HepG2 (cell line): ENCODE results near the gene ZC3H4. TPM values are rescaled to one million over a fixed set of nuclear protein-coding genes. Genes with fewer than 3 reads are reported as not detected.

Experiments used
- ATF7-NPFF ChIP-seq: sonication (generic); formaldehyde crosslinking; IDR thresholded peaks from 2 replicates; pipeline ENCODE4 v1.8.1; 2023; ENCODE audit warnings: mild to moderate bottlenecking, low read depth, missing genetic modification reagents, moderate library complexity
- BRCA1 ChIP-seq: sonication (generic); formaldehyde crosslinking; IDR thresholded peaks from 2 replicates; pipeline ENCODE4 v1.4.0; 2020; ENCODE audit warnings: missing genetic modification reagents
- FOXJ3 ChIP-seq: sonication (generic); formaldehyde crosslinking; IDR thresholded peaks from 2 replicates; pipeline ENCODE4 v1.4.0; 2020; ENCODE audit warnings: missing genetic modification reagents, mild to moderate bottlenecking, borderline replicate concordance
- HNF4G ChIP-seq, 2 experiments: sonication (generic) in 1 of 2; formaldehyde crosslinking in 1 of 2; IDR thresholded peaks; 2 replicates each; pipeline versions ENCODE4 v1.4.0 to v1.6.1; 2011 to 2020; ENCODE audit warnings: borderline replicate concordance in 2 of 2, low read depth in 2 of 2, mild to moderate bottlenecking in 2 of 2, low read length in 1 of 2, missing genetic modification reagents in 1 of 2, moderate library complexity in 1 of 2
- HOXD1 ChIP-seq: sonication (generic); formaldehyde crosslinking; IDR thresholded peaks from 2 replicates; pipeline ENCODE4 v1.5.0; 2020; ENCODE audit warnings: missing genetic modification reagents
- MATR3 ChIP-seq: sonication (generic); formaldehyde crosslinking; IDR thresholded peaks from 2 replicates; pipeline ENCODE4 v1.4.0; 2020; ENCODE audit warnings: missing genetic modification reagents
- MEF2D ChIP-seq: sonication (generic); formaldehyde crosslinking; IDR thresholded peaks from 2 replicates; pipeline ENCODE4 v1.5.1; 2020; ENCODE audit warnings: mild to moderate bottlenecking, missing genetic modification reagents
- PAX8 ChIP-seq: sonication (generic); formaldehyde crosslinking; IDR thresholded peaks from 2 replicates; pipeline ENCODE4 v1.8.0; 2022; ENCODE audit warnings: mild to moderate bottlenecking, missing genetic modification reagents, borderline replicate concordance
- RARA ChIP-seq: IDR thresholded peaks from 2 replicates; pipeline ENCODE4 v1.6.1; 2016; ENCODE audit warnings: missing genetic modification reagents, missing compliant biosample characterization
- RFX5 ChIP-seq: IDR thresholded peaks from 2 replicates; pipeline ENCODE4 v1.6.1; 2011; ENCODE audit warnings: low read depth, low read length, improper control_type of control experiment
- RXRB ChIP-seq: IDR thresholded peaks from 2 replicates; pipeline ENCODE4 v1.6.1; 2016; ENCODE audit warnings: borderline replicate concordance, missing genetic modification reagents, missing compliant biosample characterization
- TBX3 ChIP-seq: fragments of 450-650 bp; IDR thresholded peaks from 2 replicates; pipeline ENCODE4 v1.6.1; 2017; ENCODE audit warnings: antibody characterized with exemption, mild to moderate bottlenecking, inconsistent platforms, borderline replicate concordance
- ZNF121 ChIP-seq: sonication (generic); formaldehyde crosslinking; IDR thresholded peaks from 2 replicates; pipeline ENCODE4 v1.5.0; 2020; ENCODE audit warnings: mild to moderate bottlenecking, missing genetic modification reagents
- ZNF230 ChIP-seq: sonication (generic); formaldehyde crosslinking; IDR thresholded peaks from 2 replicates; pipeline ENCODE4 v1.4.0; 2020; ENCODE audit warnings: mild to moderate bottlenecking, missing genetic modification reagents
- ZNF253 ChIP-seq: sonication (generic); formaldehyde crosslinking; IDR thresholded peaks from 2 replicates; pipeline ENCODE4 v1.8.0; 2022; ENCODE audit warnings: mild to moderate bottlenecking, missing genetic modification reagents, borderline replicate concordance
- polyA plus RNA-seq, 8 experiments: library from polyadenylated mRNA; depleted of rRNA in 3 of 8; stranded (reverse) in 7 of 8; unstranded in 1 of 8; fragments of >200 nt; fragmentation: Illumina TruSeq in 4 of 8; extraction: Trizol in 4 of 8; gene quantifications; 2 replicates each; pipeline versions ENCODE4 v1.2.1 to v1.2.3, GENCODE V29; 2011 to 2016; ENCODE audit warnings: low read depth in 4 of 8, missing spikeins in 1 of 8, mixed read lengths in 1 of 8; ENCODE audit not compliant: insufficient read depth in 1 of 8
- total RNA-seq, 5 experiments: library from RNA; depleted of rRNA; stranded (reverse); fragments of >200 nt; fragmentation: Illumina TruSeq; extraction: Trizol; gene quantifications; 2 replicates each; pipeline ENCODE4 v1.2.3, GENCODE V29; 2016; ENCODE audit warnings: low read depth in 1 of 5
- TF ChIP-seq, protein P1 (sequence below): sonication (generic); formaldehyde crosslinking; IDR thresholded peaks from 2 replicates; pipeline ENCODE4 v1.5.1; 2020; ENCODE audit warnings: missing genetic modification reagents, mild to moderate bottlenecking, borderline replicate concordance
- TF ChIP-seq, protein P2 (sequence below): IDR thresholded peaks from 2 replicates; pipeline ENCODE4 v1.6.1; 2016; ENCODE audit warnings: missing compliant biosample characterization, missing genetic modification reagents, borderline replicate concordance
- TF ChIP-seq, protein P3 (sequence below), 2 experiments: sonication (generic) in 1 of 2; formaldehyde crosslinking in 1 of 2; IDR thresholded peaks; 2 replicates each; pipeline versions ENCODE4 v1.4.0 to v1.6.1; 2018 to 2020; ENCODE audit warnings: missing genetic modification reagents in 2 of 2, borderline replicate concordance in 1 of 2, low read depth in 1 of 2, mild to moderate bottlenecking in 1 of 2, missing biosample characterization in 1 of 2
- TF ChIP-seq, protein P4 (sequence below): sonication (generic); formaldehyde crosslinking; IDR thresholded peaks from 2 replicates; pipeline ENCODE4 v1.5.0; 2020; ENCODE audit warnings: missing genetic modification reagents, mild to moderate bottlenecking, borderline replicate concordance

The ZC3H4 gene
- total and polyA plus RNA-seq, 2 of the 13 experiments (the other 11 are each of a cell fraction or from before 2014, with no cell fraction given): 1.8 to 10.7 TPM

DNA sequence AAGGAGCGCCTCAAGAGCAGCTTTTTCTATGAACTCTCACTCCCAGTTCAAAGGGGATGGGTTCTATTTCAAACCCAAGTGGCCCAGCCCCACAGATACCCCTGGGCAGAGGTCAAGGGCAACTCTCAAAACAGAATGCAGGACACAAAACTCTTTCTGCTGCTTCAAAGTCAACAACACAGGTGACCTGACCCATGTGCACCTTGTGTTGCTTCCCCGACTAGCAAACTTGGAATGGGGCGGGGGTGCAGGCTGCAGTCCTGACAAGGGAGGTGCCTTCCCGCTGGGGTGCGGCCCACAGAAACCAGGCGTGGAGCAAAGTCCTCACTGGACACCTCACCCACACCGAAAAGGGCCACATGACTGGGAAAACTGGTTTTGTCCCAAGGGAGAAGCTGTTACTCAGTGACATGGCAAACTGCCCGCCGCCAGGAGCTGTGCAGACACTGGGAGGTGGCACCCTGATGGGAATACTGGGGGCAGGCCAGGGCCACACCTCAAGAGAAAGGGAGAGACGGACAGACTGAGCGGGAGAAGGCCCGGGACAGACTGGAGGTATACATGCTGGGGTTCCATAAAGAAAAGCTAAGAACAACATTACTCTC, 17.4 kb downstream of the ZC3H4 start (continued):
- 0 out of 2 replicates have a peak, but pooled peaks have one; percentile 18 for TF ChIP-seq ZNF121 (CRISPR knock-in tag)
- peak; percentile 98 for TF ChIP-seq RXRB (CRISPR knock-in tag)
- no peak for TF ChIP-seq PAX8 (CRISPR knock-in tag)
- TF ChIP-seq, protein P1, sequence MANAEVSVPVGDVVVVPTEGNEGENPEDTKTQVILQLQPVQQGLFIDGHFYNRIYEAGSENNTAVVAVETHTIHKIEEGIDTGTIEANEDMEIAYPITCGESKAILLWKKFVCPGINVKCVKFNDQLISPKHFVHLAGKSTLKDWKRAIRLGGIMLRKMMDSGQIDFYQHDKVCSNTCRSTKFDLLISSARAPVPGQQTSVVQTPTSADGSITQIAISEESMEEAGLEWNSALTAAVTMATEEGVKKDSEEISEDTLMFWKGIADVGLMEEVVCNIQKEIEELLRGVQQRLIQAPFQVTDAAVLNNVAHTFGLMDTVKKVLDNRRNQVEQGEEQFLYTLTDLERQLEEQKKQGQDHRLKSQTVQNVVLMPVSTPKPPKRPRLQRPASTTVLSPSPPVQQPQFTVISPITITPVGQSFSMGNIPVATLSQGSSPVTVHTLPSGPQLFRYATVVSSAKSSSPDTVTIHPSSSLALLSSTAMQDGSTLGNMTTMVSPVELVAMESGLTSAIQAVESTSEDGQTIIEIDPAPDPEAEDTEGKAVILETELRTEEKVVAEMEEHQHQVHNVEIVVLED (CRISPR knock-in tag): peak; percentile 36; the same call in 1 of the 2 replicates
- peak; percentile 84 for TF ChIP-seq HNF4G (IDR thresholded peaks at IDR 0.05; ENCODE audit: borderline replicate concordance, low read depth, low read length)
- peak; percentile 95 for TF ChIP-seq HNF4G (CRISPR knock-in tag; IDR thresholded peaks at IDR 0.05; ENCODE audit: borderline replicate concordance, low read depth)
- peak; percentile 96 for TF ChIP-seq MEF2D (CRISPR knock-in tag)
- no peak for TF ChIP-seq ZNF253 (CRISPR knock-in tag)
- TF ChIP-seq HOXD1 (CRISPR knock-in tag): peak; percentile 86; the same call in 1 of the 2 replicates
- TF ChIP-seq, protein P2, sequence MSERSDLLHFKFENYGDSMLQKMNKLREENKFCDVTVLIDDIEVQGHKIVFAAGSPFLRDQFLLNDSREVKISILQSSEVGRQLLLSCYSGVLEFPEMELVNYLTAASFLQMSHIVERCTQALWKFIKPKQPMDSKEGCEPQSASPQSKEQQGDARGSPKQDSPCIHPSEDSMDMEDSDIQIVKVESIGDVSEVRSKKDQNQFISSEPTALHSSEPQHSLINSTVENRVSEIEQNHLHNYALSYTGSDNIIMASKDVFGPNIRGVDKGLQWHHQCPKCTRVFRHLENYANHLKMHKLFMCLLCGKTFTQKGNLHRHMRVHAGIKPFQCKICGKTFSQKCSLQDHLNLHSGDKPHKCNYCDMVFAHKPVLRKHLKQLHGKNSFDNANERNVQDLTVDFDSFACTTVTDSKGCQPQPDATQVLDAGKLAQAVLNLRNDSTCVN (CRISPR knock-in tag): peak; percentile 82; the same call in 1 of the 2 replicates
- no peak for TF ChIP-seq MATR3
- TF ChIP-seq RARA (CRISPR knock-in tag): peak; percentile 98
- peak; percentile 92 for TF ChIP-seq FOXJ3 (CRISPR knock-in tag)
- no peak for TF ChIP-seq BRCA1
- TF ChIP-seq TBX3: peak; percentile 90
- no peak; the same call in 1 of the 2 replicates for TF ChIP-seq ZNF230 (CRISPR knock-in tag)
- TF ChIP-seq, protein P3, sequence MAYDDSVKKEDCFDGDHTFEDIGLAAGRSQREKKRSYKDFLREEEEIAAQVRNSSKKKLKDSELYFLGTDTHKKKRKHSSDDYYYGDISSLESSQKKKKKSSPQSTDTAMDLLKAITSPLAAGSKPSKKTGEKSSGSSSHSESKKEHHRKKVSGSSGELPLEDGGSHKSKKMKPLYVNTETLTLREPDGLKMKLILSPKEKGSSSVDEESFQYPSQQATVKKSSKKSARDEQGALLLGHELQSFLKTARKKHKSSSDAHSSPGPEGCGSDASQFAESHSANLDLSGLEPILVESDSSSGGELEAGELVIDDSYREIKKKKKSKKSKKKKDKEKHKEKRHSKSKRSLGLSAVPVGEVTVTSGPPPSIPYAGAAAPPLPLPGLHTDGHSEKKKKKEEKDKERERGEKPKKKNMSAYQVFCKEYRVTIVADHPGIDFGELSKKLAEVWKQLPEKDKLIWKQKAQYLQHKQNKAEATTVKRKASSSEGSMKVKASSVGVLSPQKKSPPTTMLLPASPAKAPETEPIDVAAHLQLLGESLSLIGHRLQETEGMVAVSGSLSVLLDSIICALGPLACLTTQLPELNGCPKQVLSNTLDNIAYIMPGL (CRISPR knock-in tag; IDR thresholded peaks at IDR 0.05; ENCODE audit: borderline replicate concordance in 1 of 2, low read depth in 1 of 2): peak; percentile 60 to 67; a peak in 2 of 4 replicates
- TF ChIP-seq, protein P4, sequence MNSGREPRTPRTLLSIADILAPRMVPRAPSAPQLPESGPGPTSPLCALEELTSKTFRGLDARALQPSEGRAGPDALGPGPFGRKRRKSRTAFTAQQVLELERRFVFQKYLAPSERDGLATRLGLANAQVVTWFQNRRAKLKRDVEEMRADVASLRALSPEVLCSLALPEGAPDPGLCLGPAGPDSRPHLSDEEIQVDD: no peak
- no peak for TF ChIP-seq RFX5
- no peak for TF ChIP-seq ATF7-NPFF (CRISPR knock-in tag)
